Activated gamma-delta T cell treated with Interleukin-2 at 50 U/mL for 16 hours (primary cell): ENCODE results near the gene CDC14B.
A peak's percentile ranks its signal among the peaks of the same experiment; 100 is the strongest.

Source experiments
- DNase-seq: peaks from one replicate; pipeline ENCODE4 v3.0.0-alpha.2; 2020

Gene CDC14B

GRCh38 chr9:96480736-96481135, 138.9 kb downstream of the CDC14B start:
- DNase-seq: no peak

- DNase-seq: no peak
These were observed 140.7 kb downstream of the CDC14B start for GRCh38 chr9:96478829-96479371.

GRCh38 chr9:96476591-96476990, 143.1 kb downstream of the CDC14B start:
- DNase-seq: no peak

- DNase-seq: no peak
These were observed 143.6 kb downstream of the CDC14B start for GRCh38 chr9:96476013-96476412.

- DNase-seq: no peak
These were observed 151.9 kb downstream of the CDC14B start for GRCh38 chr9:96467784-96468183.

GRCh38 chr9:96464426-96464825, 155.2 kb downstream of the CDC14B start:
- DNase-seq: no peak

GRCh38 chr9:96462541-96462940, 157.1 kb downstream of the CDC14B start:
- no peak for DNase-seq

- no peak for DNase-seq
These were observed 158.3 kb downstream of the CDC14B start for GRCh38 chr9:96461336-96461735.

- DNase-seq: no peak
These were observed 158.8 kb downstream of the CDC14B start for GRCh38 chr9:96460882-96461281.

GRCh38 chr9:96460470-96460869, 159.2 kb downstream of the CDC14B start:
- no peak for DNase-seq

- no peak for DNase-seq
These were observed 160.2 kb downstream of the CDC14B start for GRCh38 chr9:96459268-96460007.

GRCh38 chr9:96458226-96458625, 161.4 kb downstream of the CDC14B start:
- no peak for DNase-seq

- DNase-seq: no peak
These were observed 162.4 kb downstream of the CDC14B start for GRCh38 chr9:96457266-96457665.

GRCh38 chr9:96453625-96454024, 166.0 kb downstream of the CDC14B start:
- no peak for DNase-seq

- peak; percentile 31 for DNase-seq
These were observed 168.8 kb downstream of the CDC14B start for GRCh38 chr9:96450613-96451528.
